Activated CD8-positive, alpha-beta T cell treated with anti-CD3 and anti-CD28 coated beads for 36 hours (primary cell): ENCODE data around the gene CHST8. TPM values are rescaled to one million over a fixed set of nuclear protein-coding genes. Genes with fewer than 3 reads are reported as not detected.

Source experiments
- ATAC-seq: fragments of 200-7000 bp; cut with Tn5 transposase; one replicate; pipeline ENCODE4 v1.10.0; 2021; ENCODE audit warnings: mild to moderate bottlenecking, moderate library complexity
- CTCF ChIA-PET: fragments of 350-600 bp; sonication (Branson Sonifier 250); formaldehyde crosslinking; loops from one replicate; lab custom pipeline; 2021; ENCODE audit warnings: antibody characterized with exemption; lab: Charles Lee
- POLR2A ChIA-PET: fragments of 350-600 bp; sonication (Branson Sonifier 250); formaldehyde crosslinking; loops from one replicate; lab custom pipeline; 2021; ENCODE audit warnings: antibody characterized with exemption; lab: Charles Lee
- DNase-seq: peaks from one replicate; pipeline ENCODE4 v3.0.0-alpha.2; 2020
- H3K27ac Mint-ChIP-seq: one replicate; pipeline ENCODE4 v1.8.0; 2021; ENCODE audit warnings: mild to moderate bottlenecking, mixed read lengths
- H3K27me3 Mint-ChIP-seq: one replicate; pipeline ENCODE4 v1.8.0; 2021; ENCODE audit warnings: mixed read lengths
- H3K36me3 Mint-ChIP-seq: one replicate; pipeline ENCODE4 v1.8.0; 2021; ENCODE audit warnings: low read depth, mixed read lengths
- H3K4me1 Mint-ChIP-seq: one replicate; pipeline ENCODE4 v1.8.0; 2021; ENCODE audit warnings: low read depth, mixed read lengths
- H3K4me3 Mint-ChIP-seq: one replicate; pipeline ENCODE4 v1.8.0; 2021; ENCODE audit warnings: mild to moderate bottlenecking, moderate library complexity, mixed read lengths
- H3K9me3 Mint-ChIP-seq: one replicate; pipeline ENCODE4 v1.8.0; 2021; ENCODE audit warnings: mixed read lengths
- intact Hi-C: fragments of 100-400 bp; cut with micrococcal nuclease; formaldehyde crosslinking; loops from one replicate; pipeline ENCODE4 v1.10.0; 2022
- total RNA-seq, 2 experiments: library from RNA; stranded (reverse); gene quantifications; one replicate each; pipeline ENCODE4 v1.2.3, GENCODE V29; 2021
- TF ChIP-seq, protein P1 (sequence below): fragments of 200-600 bp; IDR thresholded peaks from one replicate; pipeline ENCODE4 v1.8.0; 2022; ENCODE audit warnings: antibody characterized with exemption, mild to moderate bottlenecking

The CHST8 gene
- total RNA-seq, 2 experiments from 2014 or later, result not detected

- Mint-ChIP-seq H3K4me1 (no peaks in the 10 kb centered on the region), H3K27ac (no peak overlapping the region), H3K9me3 (no peaks in the 10 kb centered on the region), H3K36me3 (no peaks in the 10 kb centered on the region), H3K27me3 (peaks cover 7% of the 10 kb centered on the region), H3K4me3 (no peak overlapping the region)
- ChIA-PET POLR2A (no interaction called here), CTCF (interaction anchor here (1.3 kb wide), 1 partner anchor 26 kb away, joined by 3 read pairs; no protein-coding TSS in a partner anchor)
- intact Hi-C loops, result no loop called here
- TF ChIP-seq, protein P1, sequence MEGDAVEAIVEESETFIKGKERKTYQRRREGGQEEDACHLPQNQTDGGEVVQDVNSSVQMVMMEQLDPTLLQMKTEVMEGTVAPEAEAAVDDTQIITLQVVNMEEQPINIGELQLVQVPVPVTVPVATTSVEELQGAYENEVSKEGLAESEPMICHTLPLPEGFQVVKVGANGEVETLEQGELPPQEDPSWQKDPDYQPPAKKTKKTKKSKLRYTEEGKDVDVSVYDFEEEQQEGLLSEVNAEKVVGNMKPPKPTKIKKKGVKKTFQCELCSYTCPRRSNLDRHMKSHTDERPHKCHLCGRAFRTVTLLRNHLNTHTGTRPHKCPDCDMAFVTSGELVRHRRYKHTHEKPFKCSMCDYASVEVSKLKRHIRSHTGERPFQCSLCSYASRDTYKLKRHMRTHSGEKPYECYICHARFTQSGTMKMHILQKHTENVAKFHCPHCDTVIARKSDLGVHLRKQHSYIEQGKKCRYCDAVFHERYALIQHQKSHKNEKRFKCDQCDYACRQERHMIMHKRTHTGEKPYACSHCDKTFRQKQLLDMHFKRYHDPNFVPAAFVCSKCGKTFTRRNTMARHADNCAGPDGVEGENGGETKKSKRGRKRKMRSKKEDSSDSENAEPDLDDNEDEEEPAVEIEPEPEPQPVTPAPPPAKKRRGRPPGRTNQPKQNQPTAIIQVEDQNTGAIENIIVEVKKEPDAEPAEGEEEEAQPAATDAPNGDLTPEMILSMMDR, result no peak
- no peak for DNase-seq
- ATAC-seq, result no peak
Observed at GRCh38 chr19:33804021-33804799, 182.5 kb downstream of the CHST8 start.

- DNase-seq, result no peak
- TF ChIP-seq, protein P1, result no peak
- Mint-ChIP-seq H3K4me3 (no peak overlapping the region), H3K4me1 (no peaks in the 10 kb centered on the region), H3K27me3 (no peaks in the 10 kb centered on the region), H3K27ac (no peak overlapping the region), H3K36me3 (no peaks in the 10 kb centered on the region), H3K9me3 (no peaks in the 10 kb centered on the region)
- CTCF ChIA-PET, result interaction anchor here (0.5 kb wide), 1 partner anchor 341 kb away, joined by 3 read pairs; no protein-coding TSS in a partner anchor
- no peak for ATAC-seq
- POLR2A ChIA-PET, result no interaction called here
- intact Hi-C loops, result no loop called here
Observed at GRCh38 chr19:33805313-33805712, 183.6 kb downstream of the CHST8 start.

DNA sequence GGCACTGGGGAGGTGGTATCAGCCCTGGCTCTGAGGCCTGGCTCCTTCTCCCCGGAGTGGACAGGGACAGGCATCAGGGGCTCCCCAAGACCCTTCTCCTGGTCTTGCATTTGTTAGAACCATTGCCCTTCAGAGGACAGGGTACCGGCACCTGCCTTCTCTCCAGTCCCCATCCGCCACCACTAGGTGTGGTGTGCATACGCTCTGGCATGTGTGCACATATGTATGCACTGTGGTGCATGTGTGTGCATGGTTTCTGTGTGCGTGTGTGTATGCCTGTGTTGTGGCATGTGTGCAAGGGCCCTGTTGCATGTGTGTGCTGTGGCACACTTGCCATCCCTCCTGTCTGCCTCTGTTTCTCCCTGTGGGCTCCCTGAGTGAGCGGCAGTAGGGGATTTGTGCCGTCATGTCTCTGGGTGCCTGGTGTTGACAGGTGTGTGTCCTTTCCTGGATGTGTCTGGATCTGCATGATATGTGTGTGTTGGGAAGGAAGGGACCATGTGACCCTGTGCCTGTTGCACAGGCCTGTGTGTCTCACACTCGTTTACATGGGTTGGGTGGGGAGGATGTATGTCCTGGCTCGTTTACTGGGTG lies 184.2 kb downstream of the CHST8 start:
- POLR2A ChIA-PET, result no interaction called here
- DNase-seq (no peak), ATAC-seq (no peak)
- H3K36me3 Mint-ChIP-seq, result no peaks in the 10 kb centered on the region
- no peaks in the 10 kb centered on the region for H3K9me3 Mint-ChIP-seq
- H3K4me3 Mint-ChIP-seq, result no peak overlapping the region
- intact Hi-C loops, result no loop called here
- no peaks in the 10 kb centered on the region for H3K27me3 Mint-ChIP-seq
- CTCF ChIA-PET, result no interaction called here
- H3K4me1 Mint-ChIP-seq, result no peaks in the 10 kb centered on the region
- no peak overlapping the region for H3K27ac Mint-ChIP-seq
- TF ChIP-seq, protein P1, result no peak

DNA sequence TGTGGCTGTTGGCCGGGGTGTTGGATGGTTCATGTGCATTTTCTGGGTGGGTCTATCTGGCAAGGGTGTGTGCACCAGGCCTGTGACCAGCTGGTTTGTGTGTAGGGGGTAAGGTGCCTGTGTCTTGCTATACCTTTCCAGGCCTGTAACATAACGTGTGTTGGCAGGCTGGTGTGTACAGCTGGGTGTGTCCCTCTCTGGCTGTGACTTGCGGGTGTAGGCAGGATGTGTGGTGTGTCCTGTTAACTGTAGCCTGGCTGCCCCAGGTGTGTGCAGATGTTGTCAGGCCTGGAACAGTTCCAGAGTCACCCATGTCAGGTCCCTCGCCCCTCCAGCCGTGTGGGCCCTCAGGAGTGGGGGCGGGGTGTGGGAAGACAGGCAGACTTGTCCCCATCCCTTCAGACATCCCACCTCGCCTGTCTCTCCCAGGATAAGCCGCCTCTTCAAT lies 184.7 kb downstream of the CHST8 start:
- Mint-ChIP-seq H3K9me3 (no peaks in the 10 kb centered on the region), H3K4me3 (no peak overlapping the region), H3K36me3 (no peaks in the 10 kb centered on the region), H3K4me1 (no peaks in the 10 kb centered on the region), H3K27me3 (no peaks in the 10 kb centered on the region), H3K27ac (no peak overlapping the region)
- intact Hi-C loops, result no loop called here
- no peak for DNase-seq
- TF ChIP-seq, protein P1, result no peak
- ATAC-seq, result no peak
- ChIA-PET CTCF (interaction anchor here (1.0 kb wide), 1 partner anchor 12 kb away, joined by 3 read pairs; no protein-coding TSS in a partner anchor), POLR2A (interaction anchor here (0.5 kb wide), 1 partner anchor 174 kb away, joined by 3 read pairs; no protein-coding TSS in a partner anchor)

DNA sequence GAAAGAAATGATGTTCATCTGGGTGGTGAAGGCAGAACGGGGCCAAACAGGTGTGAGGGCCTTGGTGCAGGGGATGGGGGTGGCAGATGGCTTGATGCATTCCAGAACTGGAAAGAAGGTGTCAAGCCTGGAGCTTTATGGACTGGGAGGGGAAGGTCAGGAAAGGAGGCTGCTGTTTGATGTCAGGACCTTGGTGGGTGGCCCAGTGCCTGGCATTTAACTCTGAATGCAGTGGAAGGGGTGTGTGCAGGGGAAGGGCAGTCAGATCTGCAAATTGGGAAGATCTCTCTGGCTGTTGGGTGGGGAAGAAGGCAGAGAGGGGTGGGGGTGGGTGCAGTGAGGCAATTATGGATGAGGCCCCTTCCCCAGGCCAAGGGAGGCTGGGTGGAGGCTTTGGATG lies 186.6 kb downstream of the CHST8 start:
- ATAC-seq (no peak), DNase-seq (no peak)
- ChIA-PET POLR2A (no interaction called here), CTCF (no interaction called here)
- H3K27me3 Mint-ChIP-seq, result no peaks in the 10 kb centered on the region
- H3K9me3 Mint-ChIP-seq, result no peaks in the 10 kb centered on the region
- no peak overlapping the region for H3K4me3 Mint-ChIP-seq
- intact Hi-C loops, result no loop called here
- H3K36me3 Mint-ChIP-seq, result no peaks in the 10 kb centered on the region
- TF ChIP-seq, protein P1, result no peak
- no peak overlapping the region for H3K27ac Mint-ChIP-seq
- no peaks in the 10 kb centered on the region for H3K4me1 Mint-ChIP-seq
